ENCODE data around the gene FOXK1.

GRCh38 chr7:4753598-4754432, 71.7 kb downstream of the FOXK1 start:
- TF ChIP-seq ZNF214 (tag by site-specific recombination; IDR thresholded peaks at IDR 0.05; ENCODE audit: borderline replicate concordance) (no peak), EGR2 (tag by site-specific recombination; IDR thresholded peaks at IDR 0.05; ENCODE audit: low read depth) (no peak), ZBTB6 (tag by site-specific recombination; IDR thresholded peaks at IDR 0.05) (no peak), KLF1 (tag by site-specific recombination; IDR thresholded peaks at IDR 0.05) (peak; percentile 60), SALL2 (tag by site-specific recombination; IDR thresholded peaks at IDR 0.05; ENCODE audit: borderline replicate concordance) (no peak), ZNF664 (tag by site-specific recombination; IDR thresholded peaks at IDR 0.05) (no peak), CTCF (tag by site-specific recombination; IDR thresholded peaks at IDR 0.05) (peak; percentile 84), ATF2 (tag by site-specific recombination; IDR thresholded peaks at IDR 0.05; ENCODE audit: low read depth) (no peak), KLF10 (tag by site-specific recombination; IDR thresholded peaks at IDR 0.05) (no peak), IKZF3 (tag by site-specific recombination; IDR thresholded peaks at IDR 0.05) (no peak), ZNF121 (tag by site-specific recombination; IDR thresholded peaks at IDR 0.05) (no peak), KLF8 (tag by site-specific recombination; IDR thresholded peaks at IDR 0.05) (no peak), ZNF184 (tag by site-specific recombination; IDR thresholded peaks at IDR 0.05) (no peak), ZNF701 (tag by site-specific recombination; IDR thresholded peaks at IDR 0.05) (no peak)
